Kidney epithelial cell (primary cell): Measurements from ENCODE around the gene KISS1R. TPM values are rescaled to one million over a fixed set of nuclear protein-coding genes. Genes with fewer than 3 reads are reported as not detected.

Experiments used
- DNase-seq: peaks from one replicate; pipeline ENCODE4 v3.0.0-alpha.2; 2010; ENCODE audit warnings: low read depth
- H3K27me3 ChIP-seq: 2 replicates; pipeline ENCODE4 v1.6.0; 2011; ENCODE audit warnings: low read length; ENCODE audit not compliant: control insufficient read depth, insufficient read depth
- H3K36me3 ChIP-seq: 2 replicates; pipeline ENCODE4 v1.5.1; 2011; ENCODE audit warnings: low read length; ENCODE audit not compliant: control insufficient read depth, insufficient read depth
- H3K4me3 ChIP-seq: 2 replicates; pipeline ENCODE4 v1.5.1; 2011; ENCODE audit warnings: low read depth, mild to moderate bottlenecking, control low read depth, low read length
- total RNA-seq: library from RNA; depleted of rRNA; stranded (reverse); fragments of >200 nt; gene quantifications from 2 replicates; pipeline ENCODE4 v1.2.3, GENCODE V29; 2015
- TF ChIP-seq, protein P1 (sequence below): IDR thresholded peaks from 2 replicates; pipeline ENCODE4 v1.5.1; 2011; ENCODE audit warnings: mild to moderate bottlenecking, moderate library complexity, low read length, control low read depth, inconsistent platforms; ENCODE audit not compliant: insufficient read depth, poor library complexity, severe bottlenecking

KISS1R gene
- total RNA-seq, 1 donor from 2014 or later, result 0.75 TPM

DNA sequence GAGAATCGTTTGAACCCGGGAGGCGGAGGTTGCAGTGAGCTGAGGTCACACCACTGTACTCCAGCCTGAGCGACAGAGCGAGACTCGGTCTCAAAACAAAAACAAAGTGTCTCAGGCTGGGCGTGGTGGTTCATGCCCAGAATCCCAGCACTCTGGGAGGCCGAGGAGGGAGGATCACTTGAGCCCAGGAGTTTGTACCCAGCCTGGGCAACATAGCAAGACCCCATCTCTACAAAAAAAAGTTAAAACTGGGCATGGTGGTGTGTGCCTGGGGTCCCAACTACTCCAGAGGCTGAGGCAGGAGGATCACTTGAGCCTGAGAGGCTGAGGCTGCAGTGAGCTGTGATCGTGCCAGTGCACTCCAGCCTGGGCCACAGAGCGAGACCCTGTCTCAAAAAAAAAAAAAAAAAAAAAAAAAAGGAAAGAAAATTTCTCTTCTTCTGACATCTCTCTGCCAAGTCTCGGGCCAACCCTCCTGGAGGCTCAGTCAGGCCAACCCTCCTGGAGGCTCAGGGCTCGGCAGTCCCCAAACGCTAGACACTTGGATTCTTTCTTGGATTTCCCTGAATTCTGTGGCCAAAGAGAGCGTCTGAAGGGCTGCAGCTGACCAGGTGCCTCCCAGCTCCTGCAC lies 35.0 kb downstream of the KISS1R start:
- no peak overlapping the region for H3K4me3 ChIP-seq
- no peaks in the 10 kb centered on the region for H3K27me3 ChIP-seq
- DNase-seq, result no peak
- H3K36me3 ChIP-seq, result no peaks in the 10 kb centered on the region
- TF ChIP-seq, protein P1, sequence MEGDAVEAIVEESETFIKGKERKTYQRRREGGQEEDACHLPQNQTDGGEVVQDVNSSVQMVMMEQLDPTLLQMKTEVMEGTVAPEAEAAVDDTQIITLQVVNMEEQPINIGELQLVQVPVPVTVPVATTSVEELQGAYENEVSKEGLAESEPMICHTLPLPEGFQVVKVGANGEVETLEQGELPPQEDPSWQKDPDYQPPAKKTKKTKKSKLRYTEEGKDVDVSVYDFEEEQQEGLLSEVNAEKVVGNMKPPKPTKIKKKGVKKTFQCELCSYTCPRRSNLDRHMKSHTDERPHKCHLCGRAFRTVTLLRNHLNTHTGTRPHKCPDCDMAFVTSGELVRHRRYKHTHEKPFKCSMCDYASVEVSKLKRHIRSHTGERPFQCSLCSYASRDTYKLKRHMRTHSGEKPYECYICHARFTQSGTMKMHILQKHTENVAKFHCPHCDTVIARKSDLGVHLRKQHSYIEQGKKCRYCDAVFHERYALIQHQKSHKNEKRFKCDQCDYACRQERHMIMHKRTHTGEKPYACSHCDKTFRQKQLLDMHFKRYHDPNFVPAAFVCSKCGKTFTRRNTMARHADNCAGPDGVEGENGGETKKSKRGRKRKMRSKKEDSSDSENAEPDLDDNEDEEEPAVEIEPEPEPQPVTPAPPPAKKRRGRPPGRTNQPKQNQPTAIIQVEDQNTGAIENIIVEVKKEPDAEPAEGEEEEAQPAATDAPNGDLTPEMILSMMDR, result no peak

DNA sequence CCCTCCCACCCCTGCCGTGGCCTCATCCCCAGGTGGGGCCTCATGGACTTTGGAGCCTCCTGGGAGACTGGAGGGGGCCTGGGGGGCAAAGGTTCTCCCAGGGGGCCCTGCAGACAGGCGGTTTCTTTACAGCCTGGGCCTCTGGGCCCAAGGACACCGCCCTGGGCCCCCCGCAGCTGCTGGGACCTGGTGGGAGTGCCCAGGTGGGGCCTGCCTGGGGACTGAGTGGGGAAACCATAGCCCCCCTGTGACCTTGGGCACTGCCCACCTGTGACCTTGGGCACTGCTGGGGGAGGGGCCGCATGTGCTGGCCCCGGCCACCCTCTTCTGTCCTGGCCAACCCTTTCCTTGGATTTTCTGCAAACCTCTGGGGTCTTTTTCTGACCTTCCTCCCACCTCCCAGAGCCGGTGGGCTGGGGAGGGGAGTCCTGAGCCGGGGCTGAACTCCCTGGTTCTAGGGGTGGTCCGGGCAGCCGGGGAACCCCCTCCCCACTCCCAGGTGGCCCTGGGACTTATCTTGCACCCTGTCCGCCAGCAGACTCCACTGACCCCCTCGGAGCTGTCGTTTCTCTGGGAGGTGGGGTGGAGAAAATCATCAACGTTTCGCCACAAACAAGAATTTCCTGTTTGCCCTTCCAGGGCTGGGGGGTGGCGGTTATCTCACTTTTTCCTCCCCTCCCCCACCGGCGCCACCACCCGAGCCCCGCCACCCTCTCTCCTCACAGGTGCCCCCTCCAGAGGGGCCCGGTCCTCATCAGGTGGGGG lies 35.7 kb downstream of the KISS1R start:
- no peak overlapping the region for H3K4me3 ChIP-seq
- H3K36me3 ChIP-seq, result no peaks in the 10 kb centered on the region
- TF ChIP-seq, protein P1, result no peak
- H3K27me3 ChIP-seq, result no peaks in the 10 kb centered on the region
- DNase-seq, result no peak

DNA sequence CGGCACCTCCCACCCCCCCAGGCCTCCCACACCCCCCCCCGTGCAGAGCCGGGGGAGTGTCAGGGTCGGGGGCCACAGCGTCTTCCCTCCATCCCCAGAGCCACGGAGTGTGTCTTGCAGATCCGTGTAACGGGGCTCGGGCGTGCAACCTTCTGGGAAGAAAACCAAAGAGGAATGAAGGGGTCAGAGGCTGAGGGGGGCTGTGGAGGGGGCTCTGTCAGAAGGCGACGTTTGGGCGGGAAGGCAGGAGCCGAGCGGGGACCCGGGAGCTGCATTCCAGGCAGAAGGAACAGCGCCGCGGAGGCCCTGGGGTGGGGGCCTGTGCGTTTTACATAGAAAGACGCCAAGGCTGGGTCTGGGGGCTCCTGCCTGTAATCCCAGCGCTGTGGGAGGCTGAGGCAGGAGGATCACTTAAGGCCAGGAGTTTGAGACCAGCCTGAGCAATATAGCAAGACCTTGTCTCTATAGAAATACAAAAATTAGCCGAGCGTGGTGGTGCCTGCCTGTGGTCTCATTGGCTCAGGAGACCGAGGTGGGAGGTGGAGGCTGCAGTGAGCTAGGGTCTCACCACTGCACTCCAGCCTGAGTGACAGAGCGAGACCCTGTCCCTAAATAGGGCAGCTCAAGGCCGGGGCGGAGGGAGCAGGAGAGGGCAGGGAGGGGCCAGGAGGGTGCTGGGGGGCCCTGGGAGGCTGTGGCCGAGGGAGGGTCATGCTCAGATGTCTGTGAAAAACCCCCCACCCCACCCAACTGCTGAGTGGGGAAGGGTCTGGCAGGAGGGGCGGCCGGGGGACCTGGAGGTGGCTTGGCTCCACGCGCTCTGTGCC lies 36.5 kb downstream of the KISS1R start:
- DNase-seq, result no peak
- TF ChIP-seq, protein P1, result no peak
- Histone ChIP-seq H3K27me3 (no peaks in the 10 kb centered on the region), H3K36me3 (no peaks in the 10 kb centered on the region), H3K4me3 (no peak overlapping the region)

DNA sequence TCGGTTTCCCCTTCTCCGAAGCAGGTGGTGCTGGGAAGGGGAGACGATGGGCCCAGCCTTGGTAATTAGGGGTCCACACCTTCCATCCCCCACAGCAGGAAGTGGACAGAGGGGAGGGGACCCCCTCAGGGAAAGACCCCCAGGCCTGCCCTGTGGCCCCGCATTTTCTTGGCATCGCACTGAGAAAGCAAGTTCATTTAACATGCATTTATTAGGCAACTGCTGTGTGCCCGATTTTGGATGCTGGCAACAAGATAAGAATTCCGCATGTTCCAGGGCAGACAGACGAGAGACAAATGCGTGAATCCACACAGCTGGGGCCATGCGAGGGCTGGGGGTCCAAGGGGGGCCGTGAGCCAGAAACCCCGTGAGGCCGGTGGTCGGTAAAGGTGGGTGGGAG lies 37.1 kb downstream of the KISS1R start:
- no peak for DNase-seq
- no peaks in the 10 kb centered on the region for H3K27me3 ChIP-seq
- TF ChIP-seq, protein P1, result no peak

DNA sequence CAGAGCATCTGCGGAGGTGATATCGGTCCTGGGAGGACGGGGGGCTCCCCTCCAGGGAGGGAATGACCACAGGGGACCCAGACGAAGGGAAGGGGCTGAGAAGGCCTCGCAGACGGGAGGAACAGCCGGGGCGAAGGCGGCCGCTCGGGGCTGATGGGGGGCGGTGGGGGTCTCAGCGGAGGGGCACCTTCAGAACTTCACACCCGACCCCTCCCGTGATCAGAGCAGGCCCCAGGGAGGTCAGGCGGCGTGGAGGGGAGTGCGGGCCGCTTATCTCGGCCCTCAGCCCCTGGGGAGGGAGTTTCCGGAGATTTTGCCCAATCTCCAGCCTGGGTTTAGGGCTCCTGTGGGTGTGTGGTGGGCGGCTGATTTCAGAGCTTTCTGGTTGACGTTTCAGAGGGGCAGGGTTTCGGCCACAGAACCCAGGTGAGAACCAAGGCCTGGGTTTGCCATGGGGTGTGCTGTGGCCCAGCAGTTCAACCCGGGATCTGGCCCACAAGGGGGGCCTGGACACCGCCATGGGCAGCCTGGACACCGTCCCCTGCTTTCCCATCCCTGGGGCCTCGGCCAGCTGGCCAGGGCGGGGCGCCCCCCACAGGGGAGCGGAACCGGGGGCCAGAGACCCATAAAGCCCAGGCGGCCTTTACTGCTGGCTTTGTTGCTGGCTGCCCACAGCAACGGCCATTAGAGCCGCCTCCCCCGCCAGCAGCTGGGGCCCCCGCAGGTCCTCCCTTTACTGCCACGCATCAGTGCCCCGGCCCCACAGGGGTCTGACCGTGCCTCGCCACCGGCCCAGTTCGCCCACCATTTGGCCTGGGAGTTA lies 37.8 kb downstream of the KISS1R start:
- H3K27me3 ChIP-seq, result no peaks in the 10 kb centered on the region
- TF ChIP-seq, protein P1, result no peak
- H3K4me3 ChIP-seq, result no peak overlapping the region
- no peaks in the 10 kb centered on the region for H3K36me3 ChIP-seq
- DNase-seq, result no peak

More for the DNA sequence above, 37.1 kb downstream of the KISS1R start:
- H3K4me3 ChIP-seq, result no peak overlapping the region
- no peaks in the 10 kb centered on the region for H3K36me3 ChIP-seq
